Hepatic stellate cell (primary cell): ENCODE data around the gene KRTAP10-5.

Experiments
- DNase-seq: peaks from one replicate; pipeline ENCODE4 v3.0.0; 2011; ENCODE audit warnings: low spot score

KRTAP10-5 gene

DNA sequence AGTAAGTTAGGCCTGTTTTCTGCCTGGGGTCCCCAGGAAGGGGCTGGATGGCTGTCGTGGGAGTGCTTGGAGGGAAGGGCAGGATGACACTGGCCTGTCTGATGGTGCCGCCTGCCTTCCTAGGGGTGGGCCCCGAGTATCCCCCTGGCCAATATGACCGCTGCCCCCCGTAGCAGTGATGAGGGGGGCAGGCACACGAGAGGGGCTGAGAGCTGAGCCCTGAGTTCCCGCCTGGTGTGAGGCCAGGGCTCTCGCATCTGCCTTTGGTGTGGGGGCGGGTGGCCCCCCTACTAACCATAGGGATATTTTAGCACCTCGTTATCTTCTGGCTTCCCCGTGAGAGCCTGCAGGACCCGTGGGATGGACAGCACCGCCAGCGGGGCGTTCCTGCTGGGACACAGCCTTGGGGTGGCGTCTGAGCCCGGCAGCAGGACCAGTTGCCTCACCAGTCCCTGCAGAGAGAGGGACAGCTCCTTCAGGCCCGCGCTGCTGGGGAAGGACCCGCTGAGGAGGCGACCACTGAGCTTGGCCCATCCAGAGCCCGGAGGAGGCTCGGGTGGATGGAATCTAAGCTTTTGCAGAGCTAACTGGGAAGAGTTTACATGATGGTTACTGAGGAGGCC, 50.8 kb downstream of the KRTAP10-5 start:
- no peak for DNase-seq
